Endothelial cell of umbilical vein (primary cell): ENCODE measurements around the gene MUC5AC. TPM values are rescaled to one million over a fixed set of nuclear protein-coding genes. Genes with fewer than 3 reads are reported as not detected.
A peak's percentile ranks its signal among the peaks of the same experiment; 100 is the strongest.
"Not testable (repeated sequence)": the region's sequence is repeated elsewhere in the genome, so short reads cannot be mapped to it uniquely, and the experiment has no call there.

Experiments
- BruUV-seq: library from RNA; stranded (reverse); fragments of 400-500 nt; replicated peaks from 2 replicates; lab custom pipeline; 2021; lab: Mats Ljungman, UMichigan
- CTCF ChIA-PET: fragments of 300-600, 350-600 bp; sonication (Branson Sonifier 250); formaldehyde crosslinking; loops from one replicate; lab custom pipeline; 2021; ENCODE audit warnings: antibody characterized with exemption, inconsistent platforms; lab: Charles Lee
- POLR2A ChIA-PET: fragments of 300-600, 350-600 bp; sonication (Branson Sonifier 250); formaldehyde crosslinking; loops from one replicate; lab custom pipeline; 2021; ENCODE audit warnings: antibody characterized with exemption, inconsistent platforms; lab: Charles Lee
- DNase-seq: peaks from one replicate; pipeline ENCODE4 v3.0.0-alpha.2; 2011; ENCODE audit warnings: low read depth, low spot score
- FAIRE-seq: peaks from 2 replicates; lab custom pipeline; 2011; peaks lifted over from hg19 to GRCh38; lab: Jason Lieb, UNC
- H2AFZ ChIP-seq: 2 replicates; pipeline ENCODE4 v1.6.0; 2012; ENCODE audit warnings: low read depth, low read length, control low read depth, inconsistent platforms
- H3K27ac ChIP-seq: 2 replicates; pipeline ENCODE4 v1.5.1; 2011; ENCODE audit warnings: low read depth, mild to moderate bottlenecking, control low read depth, low read length, moderate library complexity; ENCODE audit not compliant: insufficient read depth
- H3K27me3 ChIP-seq, 2 experiments: 2 replicates each; pipeline versions ENCODE4 v1.6.0 to v1.6.1; 2011; ENCODE audit warnings: low read length in 2 of 2, mixed read lengths in 1 of 2; ENCODE audit not compliant: control insufficient read depth in 2 of 2, insufficient read depth in 2 of 2
- H3K36me3 ChIP-seq, 2 experiments: 2 replicates in 1 of 2; 3 replicates in 1 of 2; pipeline ENCODE4 v1.5.1; 2011; ENCODE audit warnings: low read length in 2 of 2, mild to moderate bottlenecking in 1 of 2, moderate library complexity in 1 of 2; ENCODE audit not compliant: control insufficient read depth in 2 of 2, insufficient read depth in 2 of 2; ENCODE audit errors: extremely low read depth in 1 of 2
- H3K4me1 ChIP-seq: 3 replicates; pipeline ENCODE4 v1.5.1; 2011; ENCODE audit warnings: mild to moderate bottlenecking, low read length; ENCODE audit not compliant: control insufficient read depth, insufficient read depth; ENCODE audit errors: extremely low read depth
- H3K4me2 ChIP-seq: 2 replicates; pipeline ENCODE4 v1.6.1; 2011; ENCODE audit warnings: low read length, control low read depth, mixed read lengths; ENCODE audit not compliant: insufficient read depth
- H3K4me3 ChIP-seq, 3 experiments: fragments of 200-600 bp in 1 of 3; sonication (generic), shearing (Covaris generic) in 1 of 3; replicated peaks in 1 of 3; 2 replicates each; pipeline ENCODE4 v1.5.1; 2011 to 2016; ENCODE audit warnings: control low read depth in 3 of 3, low read length in 3 of 3, mild to moderate bottlenecking in 2 of 3, inconsistent platforms in 1 of 3, low read depth in 1 of 3, moderate library complexity in 1 of 3; ENCODE audit not compliant: insufficient read depth in 1 of 3
- H3K79me2 ChIP-seq: 2 replicates; pipeline ENCODE4 v1.6.0; 2012; ENCODE audit warnings: low read length, inconsistent platforms; ENCODE audit not compliant: control insufficient read depth, insufficient read depth
- H3K9ac ChIP-seq: replicated peaks from 2 replicates; pipeline ENCODE3; 2011; ENCODE audit warnings: low read length, control low read depth; ENCODE audit not compliant: insufficient read depth; ENCODE audit errors: extremely low read depth
- H3K9me1 ChIP-seq: replicated peaks from 3 replicates; pipeline ENCODE4 v1.6.0; 2011; ENCODE audit warnings: mild to moderate bottlenecking, low read length; ENCODE audit not compliant: control insufficient read depth, insufficient read depth; ENCODE audit errors: extremely low read depth
- H3K9me3 ChIP-seq: replicated peaks from 2 replicates; pipeline ENCODE4 v1.5.1; 2012; ENCODE audit warnings: low read length, inconsistent platforms; ENCODE audit not compliant: control insufficient read depth, insufficient read depth
- H4K20me1 ChIP-seq: replicated peaks from 2 replicates; pipeline ENCODE3; 2011; ENCODE audit warnings: mild to moderate bottlenecking, low read length; ENCODE audit not compliant: control insufficient read depth, insufficient read depth; ENCODE audit errors: extremely low read depth
- EZH2 ChIP-seq: IDR thresholded peaks from 2 replicates; pipeline ENCODE4 v1.6.1; 2012; ENCODE audit warnings: borderline replicate concordance, low read depth, mild to moderate bottlenecking, moderate library complexity, low read length, inconsistent platforms; ENCODE audit not compliant: severe bottlenecking
- FOS ChIP-seq: IDR thresholded peaks from 2 replicates; pipeline ENCODE4 v1.6.1; 2011; ENCODE audit warnings: mild to moderate bottlenecking, low read length, moderate library complexity, borderline replicate concordance; ENCODE audit not compliant: insufficient read depth
- GATA2 ChIP-seq: IDR thresholded peaks from 2 replicates; pipeline ENCODE4 v1.7.0; 2011; ENCODE audit warnings: low read depth, mild to moderate bottlenecking, moderate library complexity, mixed read lengths, low read length; ENCODE audit not compliant: insufficient read length, insufficient read depth
- JUN ChIP-seq: IDR thresholded peaks from 2 replicates; pipeline ENCODE4 v1.6.1; 2011; ENCODE audit warnings: borderline replicate concordance, low read depth; ENCODE audit not compliant: insufficient read length, insufficient read depth
- POLR2A ChIP-seq: IDR thresholded peaks from 2 replicates; pipeline ENCODE4 v1.6.1; 2012; ENCODE audit warnings: low read depth, mild to moderate bottlenecking, control low read depth, low read length
- POLR2AphosphoS5 ChIP-seq: IDR thresholded peaks from 2 replicates; pipeline ENCODE4 v1.6.1; 2012; ENCODE audit warnings: low read depth, mild to moderate bottlenecking, control low read depth, low read length, moderate library complexity; ENCODE audit not compliant: insufficient read depth
- dilution Hi-C: fragments of 300-500 bp; cut with MboI; formaldehyde crosslinking; loops from one replicate; pipeline ENCODE4 v1.15.0; 2019; ENCODE audit warnings: low sequenced_read_pairs; ENCODE audit not compliant: extremely low pct_ligation_motif_present
- intact Hi-C: fragments of 100-400 bp; cut with micrococcal nuclease; formaldehyde crosslinking; loops from one replicate; pipeline ENCODE4 v1.10.0; 2022
- polyA plus RNA-seq, 4 experiments: library from polyadenylated mRNA; depleted of rRNA in 3 of 4; stranded (reverse) in 3 of 4; unstranded in 1 of 4; fragments of >200 nt; gene quantifications; 2 replicates each; pipeline versions ENCODE4 v1.2.1 to v1.2.3, GENCODE V29; 2011 to 2012; ENCODE audit warnings: missing spikeins in 1 of 4
- total RNA-seq: library from RNA; stranded (reverse); gene quantifications from 2 replicates; pipeline ENCODE4 v1.2.3, GENCODE V29; 2021
- TF ChIP-seq, protein P1 (sequence below): IDR thresholded peaks from 2 replicates; pipeline ENCODE4 v1.6.1; 2011; ENCODE audit not compliant: insufficient read depth, insufficient read length

MUC5AC gene
- total and polyA plus RNA-seq, 2 donors (not counting 3 experiments of a cell fraction or from before 2014, with no cell fraction given): not detected

DNA sequence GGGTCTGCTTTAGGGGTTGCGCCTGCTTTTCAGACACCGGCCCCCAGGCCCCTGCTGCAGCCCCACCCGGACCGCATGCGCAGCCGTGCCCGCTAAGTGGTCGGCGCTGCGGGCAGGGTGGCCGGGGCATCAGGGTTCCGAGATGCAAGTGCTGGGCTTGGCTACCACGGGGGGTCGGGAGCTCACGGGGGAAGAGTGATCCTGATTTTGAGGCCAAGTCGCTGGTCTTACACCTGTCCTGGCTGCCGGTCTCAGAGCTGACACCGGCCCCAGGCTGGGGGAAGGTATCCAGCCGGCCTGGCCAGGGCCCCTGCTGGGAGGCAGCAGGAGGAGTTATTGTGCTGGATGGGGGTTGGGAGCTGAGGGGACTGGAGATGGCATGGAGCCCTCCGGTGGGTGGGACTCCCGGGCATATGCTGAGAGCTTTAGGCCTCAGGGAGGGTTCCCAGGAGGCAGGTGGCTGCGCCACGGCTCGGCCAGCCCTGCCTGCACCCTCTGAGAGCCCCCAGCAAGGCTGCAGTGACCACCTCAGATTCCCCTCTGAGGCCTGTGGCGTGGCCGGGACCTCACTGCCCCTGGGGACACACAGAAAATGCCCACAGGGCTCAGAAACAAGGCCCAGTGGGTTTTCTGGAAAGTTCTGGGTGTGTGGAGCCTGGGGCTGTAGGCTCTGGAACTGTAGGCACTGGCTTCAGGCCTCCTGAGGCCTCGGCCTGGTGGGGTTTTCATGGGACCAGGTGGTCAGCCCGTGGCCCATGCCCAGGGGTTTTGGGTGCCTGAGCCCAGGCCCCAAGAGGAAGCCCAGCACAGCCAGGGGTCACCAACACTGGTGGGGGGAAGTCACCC is 4.4 kb upstream of the MUC5AC start:
- no TSS peak for BruUV-seq
- dilution Hi-C loops: no loop called here

DNA sequence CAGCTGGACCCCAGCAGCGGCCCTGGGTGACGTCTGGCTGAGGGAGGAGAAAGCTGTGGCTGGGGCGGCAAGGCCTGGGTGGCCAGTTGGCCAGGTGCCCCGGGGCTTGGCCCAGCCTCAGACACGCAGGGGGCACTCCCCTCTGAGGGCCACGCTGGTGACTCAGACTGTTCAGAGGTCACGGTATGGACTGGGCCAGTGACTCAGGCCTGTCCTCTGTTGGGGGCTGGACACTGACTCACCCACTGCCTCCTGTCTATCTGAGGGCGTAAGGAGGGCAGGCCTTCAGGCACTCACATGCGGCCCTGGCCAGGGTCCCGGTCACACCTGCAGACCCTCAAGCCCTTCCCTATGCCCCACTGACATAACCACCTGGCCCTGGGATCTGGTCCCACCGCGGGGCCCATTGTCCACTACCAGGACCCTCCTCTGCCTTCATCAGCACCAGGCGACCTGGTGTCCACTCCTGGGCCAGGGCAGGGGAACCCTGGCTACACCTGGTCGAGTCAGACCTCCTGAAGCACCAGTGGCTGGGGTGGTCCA is 3.7 kb upstream of the MUC5AC start:
- Histone ChIP-seq H3K9ac (no peak overlapping the region), H3K27me3 (no peaks in the 10 kb centered on the region), H3K9me1 (no peaks in the 10 kb centered on the region), H3K36me3 (no peaks in the 10 kb centered on the region), H3K9me3 (no peaks in the 10 kb centered on the region), H3K4me1 (peaks cover 4% of the 10 kb centered on the region), H3K79me2 (no peaks in the 10 kb centered on the region), H3K27ac (no peak overlapping the region), H2AFZ (no peak overlapping the region), H3K4me3 (no peak overlapping the region), H4K20me1 (no peaks in the 10 kb centered on the region), H3K4me2 (no peak overlapping the region)
- CTCF ChIA-PET: interaction anchor here (1.3 kb wide), 1 partner anchor 14 kb away, joined by 3 read pairs; no protein-coding TSS in a partner anchor
- no TSS peak for BruUV-seq
- FAIRE-seq: peak; percentile 96
- dilution Hi-C loops (no loop called here), intact Hi-C loops (no loop called here)
- TF ChIP-seq JUN (peak; percentile 70), GATA2 (no peak), POLR2AphosphoS5 (peak; percentile 90), FOS (peak; percentile 94), POLR2A (no peak)
- TF ChIP-seq, protein P1, sequence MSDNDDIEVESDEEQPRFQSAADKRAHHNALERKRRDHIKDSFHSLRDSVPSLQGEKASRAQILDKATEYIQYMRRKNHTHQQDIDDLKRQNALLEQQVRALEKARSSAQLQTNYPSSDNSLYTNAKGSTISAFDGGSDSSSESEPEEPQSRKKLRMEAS: no peak
- DNase-seq: peak; percentile 72
- POLR2A ChIA-PET: no interaction called here

More for the DNA sequence above, 4.4 kb upstream of the MUC5AC start:
- Histone ChIP-seq H2AFZ (no peak overlapping the region), H4K20me1 (no peaks in the 10 kb centered on the region), H3K27me3 (no peaks in the 10 kb centered on the region), H3K9me1 (no peaks in the 10 kb centered on the region), H3K36me3 (no peaks in the 10 kb centered on the region), H3K4me1 (peaks cover 4% of the 10 kb centered on the region), H3K79me2 (no peaks in the 10 kb centered on the region), H3K9ac (no peak overlapping the region), H3K27ac (no peak overlapping the region), H3K4me3 (no peak overlapping the region), H3K9me3 (no peaks in the 10 kb centered on the region), H3K4me2 (no peak overlapping the region)
- TF ChIP-seq POLR2AphosphoS5 (no peak), POLR2A (no peak), EZH2 (no peak)
- TF ChIP-seq, protein P1: no peak
- FAIRE-seq (no peak), DNase-seq (no peak)
- CTCF ChIA-PET: interaction anchor here (1.3 to 1.5 kb wide), 2 partner anchors 13 to 49 kb away, joined by 3 to 5 read pairs; no protein-coding TSS in a partner anchor
- intact Hi-C loops: no loop called here
- POLR2A ChIA-PET: no interaction called here

DNA sequence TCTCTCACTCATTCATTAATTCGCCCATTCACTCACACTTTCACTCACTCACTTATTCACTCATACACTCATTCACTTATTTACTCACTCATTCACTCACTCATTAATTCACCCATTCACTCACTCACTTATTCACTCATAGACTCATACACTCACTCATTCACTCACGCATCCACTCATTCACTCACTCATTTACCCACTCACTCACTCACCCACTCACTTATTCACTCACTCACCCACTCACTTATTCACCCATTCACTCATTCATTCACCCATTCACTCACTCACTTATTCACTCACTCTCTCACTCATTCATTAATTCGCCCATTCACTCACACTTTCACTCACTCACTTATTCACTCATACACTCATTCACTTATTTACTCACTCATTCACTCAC is 3.1 kb upstream of the MUC5AC start:
- H3K9me3 ChIP-seq, POLR2A ChIA-PET, H4K20me1 ChIP-seq, H3K9ac ChIP-seq, CTCF ChIA-PET, intact Hi-C loops, H3K4me2 ChIP-seq, H3K27me3 ChIP-seq, H3K9me1 ChIP-seq, H3K4me1 ChIP-seq, H2AFZ ChIP-seq, DNase-seq, H3K4me3 ChIP-seq, H3K36me3 ChIP-seq, H3K27ac ChIP-seq, BruUV-seq, dilution Hi-C loops, H3K79me2 ChIP-seq, FAIRE-seq: not testable (repeated sequence)
